Hematopoietic multipotent progenitor cell treated with erythropoietin and hydrocortisone succinate and interleukin-3 and kit ligand, for 15 days (in vitro differentiated cells): Measurements from ENCODE around the gene TXNDC16.

Source experiments
- DNase-seq: peaks from one replicate; pipeline ENCODE4 v3.0.0-alpha.2; 2015; ENCODE audit warnings: low spot score

Gene TXNDC16

DNA sequence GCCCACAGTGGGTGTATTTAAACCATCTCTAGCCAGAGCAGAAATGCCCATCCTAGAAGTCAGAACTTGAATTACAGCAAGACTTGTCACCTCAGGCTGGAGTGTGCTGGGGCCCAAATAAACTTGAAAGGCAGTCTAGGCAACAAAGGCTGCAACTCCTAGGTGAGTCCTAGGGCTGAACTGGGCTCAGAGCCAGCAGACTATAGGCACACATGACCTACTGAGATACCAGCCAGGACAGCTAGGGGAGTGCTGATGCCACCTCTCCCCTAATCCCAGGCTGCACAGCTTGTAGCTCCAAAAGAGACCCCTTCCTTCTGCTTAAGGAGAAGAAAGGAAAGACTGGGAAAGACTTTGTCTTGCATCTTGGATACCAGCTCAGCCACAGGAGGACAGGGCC lies 106.0 kb downstream of the TXNDC16 start:
- peak; percentile 10 for DNase-seq

GRCh38 chr14:52443506-52443905 lies 108.8 kb downstream of the TXNDC16 start:
- no peak for DNase-seq

DNA sequence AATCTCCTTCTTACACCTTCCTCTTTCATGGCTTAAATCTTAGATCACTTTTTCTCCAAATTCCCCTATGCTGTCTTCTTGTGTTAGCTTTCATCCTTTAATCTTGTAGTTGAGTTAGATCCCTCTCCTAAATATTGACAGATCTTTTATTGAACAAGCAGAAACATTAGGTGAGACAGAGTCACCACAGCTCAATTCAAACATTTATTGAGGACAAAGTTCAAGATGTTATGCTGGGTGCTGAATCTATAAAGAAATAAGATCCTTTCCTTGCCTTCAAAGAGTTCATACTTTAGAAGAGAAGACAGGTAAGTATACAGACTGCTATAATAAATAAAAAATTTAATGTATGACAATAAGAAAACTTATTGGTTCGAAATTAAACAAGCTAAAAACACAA lies 109.7 kb downstream of the TXNDC16 start:
- no peak for DNase-seq

DNA sequence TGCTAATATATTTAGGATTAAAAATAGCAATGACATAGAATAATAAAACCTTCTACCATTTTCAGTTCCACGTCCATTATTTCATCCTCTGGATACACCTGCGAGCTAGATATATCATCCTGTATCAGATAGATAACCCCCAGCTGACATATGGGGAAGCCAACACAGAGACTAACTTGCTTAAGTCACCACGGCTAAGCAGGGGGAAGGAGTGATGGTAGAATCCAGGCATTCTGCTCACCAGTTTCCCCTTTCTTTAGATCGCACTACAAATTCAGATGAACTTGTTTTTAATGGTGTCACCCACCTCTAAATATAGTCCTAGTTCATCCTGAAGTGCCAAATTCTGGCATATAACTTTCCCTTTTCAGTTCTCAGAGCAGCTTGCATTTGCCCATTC lies 110.1 kb downstream of the TXNDC16 start:
- DNase-seq, result no peak

- no peak for DNase-seq
Observed at GRCh38 chr14:52439476-52439875, 112.8 kb downstream of the TXNDC16 start.

- no peak for DNase-seq
Observed at GRCh38 chr14:52434955-52435354, 117.3 kb downstream of the TXNDC16 start.

DNA sequence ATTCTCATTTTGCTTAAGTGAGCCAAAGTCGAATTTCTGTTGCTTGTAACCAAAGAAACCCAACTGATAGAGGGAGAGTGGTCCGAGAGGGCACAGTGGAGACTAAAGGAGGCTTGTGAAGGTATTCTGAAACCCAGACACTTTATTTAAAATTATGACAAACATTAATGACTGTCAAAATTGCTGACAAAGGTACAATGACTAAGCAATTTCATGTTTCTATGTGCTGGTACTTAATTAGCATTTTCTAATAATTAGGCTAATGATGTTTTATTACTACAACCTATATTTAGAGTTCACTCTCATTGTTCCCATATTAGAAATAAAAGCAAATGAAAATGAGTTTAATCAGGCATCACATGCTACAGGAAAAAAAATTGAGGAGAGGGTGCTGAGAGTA lies 121.8 kb downstream of the TXNDC16 start:
- peak; percentile 24 for DNase-seq

- no peak for DNase-seq
Observed at GRCh38 chr14:52429451-52429850, 122.9 kb downstream of the TXNDC16 start.

DNA sequence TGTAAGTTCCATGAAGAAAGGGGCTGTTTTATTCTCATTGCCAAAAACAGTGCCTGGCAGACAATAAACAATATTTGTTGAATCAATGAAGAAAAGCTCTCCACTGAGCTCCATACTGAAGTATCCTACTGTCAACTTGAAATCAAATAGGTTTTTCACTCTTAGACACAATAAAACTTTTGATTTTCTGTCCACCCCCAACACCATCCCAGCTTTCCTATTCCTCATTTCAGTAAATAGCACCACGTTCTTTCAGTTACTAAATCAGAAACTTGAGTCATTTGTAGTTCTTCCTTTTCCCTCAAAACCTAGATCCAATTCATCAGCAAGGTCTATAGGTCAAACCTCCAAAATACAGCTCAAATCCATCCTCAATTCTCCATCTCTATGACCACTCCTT lies 124.8 kb downstream of the TXNDC16 start:
- no peak for DNase-seq

DNA sequence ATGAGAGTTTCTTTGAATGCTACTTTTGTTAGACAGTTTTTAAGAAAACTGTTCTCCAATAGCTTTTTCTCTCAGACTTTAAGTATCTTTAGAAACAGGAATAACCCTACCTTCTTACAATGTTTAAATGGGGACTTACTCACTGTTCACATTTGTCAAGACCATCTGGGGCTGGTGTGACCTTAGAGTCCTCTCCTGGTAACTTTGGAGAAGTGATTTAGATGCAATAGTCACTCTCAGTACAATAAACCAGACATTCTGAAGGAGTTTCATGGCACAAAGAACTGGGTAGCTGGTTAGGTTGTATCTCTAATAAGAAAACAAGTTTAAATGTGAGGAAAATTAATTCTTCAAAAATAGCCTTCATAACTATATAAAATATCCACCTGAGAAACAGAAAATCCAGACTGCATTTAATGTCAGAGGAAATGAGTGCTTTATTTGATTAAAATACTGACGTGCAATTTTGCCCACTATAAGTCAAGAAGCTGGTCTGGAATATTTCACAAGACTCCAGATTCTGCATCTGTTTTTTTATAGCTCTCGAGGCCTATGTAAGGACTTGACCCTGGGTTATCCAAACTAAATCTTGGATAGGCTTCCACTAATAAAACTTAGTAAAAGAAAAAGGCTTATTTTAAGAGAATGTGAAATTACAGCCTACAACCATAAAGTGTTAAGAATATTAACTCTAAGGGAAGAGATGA lies 129.5 kb downstream of the TXNDC16 start:
- DNase-seq, result no peak

DNA sequence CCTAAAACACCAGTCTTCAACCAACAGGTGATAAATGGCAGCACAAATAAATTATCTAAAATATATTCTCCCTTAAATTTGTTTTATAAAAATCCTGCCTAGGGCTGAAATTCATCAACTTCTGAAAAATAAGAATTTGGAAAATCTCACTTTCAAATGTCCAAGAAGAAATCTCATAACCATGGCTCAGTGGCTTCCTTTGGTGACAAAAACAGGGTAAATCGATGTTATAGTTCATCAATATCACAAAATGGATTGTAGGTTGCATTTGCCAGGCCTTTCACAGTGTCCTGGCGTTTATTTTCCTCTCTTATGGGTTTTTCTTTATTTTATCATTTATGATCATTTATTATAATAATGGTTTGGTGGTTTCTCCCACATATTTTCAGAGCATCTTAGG lies 135.2 kb downstream of the TXNDC16 start:
- no peak for DNase-seq

DNA sequence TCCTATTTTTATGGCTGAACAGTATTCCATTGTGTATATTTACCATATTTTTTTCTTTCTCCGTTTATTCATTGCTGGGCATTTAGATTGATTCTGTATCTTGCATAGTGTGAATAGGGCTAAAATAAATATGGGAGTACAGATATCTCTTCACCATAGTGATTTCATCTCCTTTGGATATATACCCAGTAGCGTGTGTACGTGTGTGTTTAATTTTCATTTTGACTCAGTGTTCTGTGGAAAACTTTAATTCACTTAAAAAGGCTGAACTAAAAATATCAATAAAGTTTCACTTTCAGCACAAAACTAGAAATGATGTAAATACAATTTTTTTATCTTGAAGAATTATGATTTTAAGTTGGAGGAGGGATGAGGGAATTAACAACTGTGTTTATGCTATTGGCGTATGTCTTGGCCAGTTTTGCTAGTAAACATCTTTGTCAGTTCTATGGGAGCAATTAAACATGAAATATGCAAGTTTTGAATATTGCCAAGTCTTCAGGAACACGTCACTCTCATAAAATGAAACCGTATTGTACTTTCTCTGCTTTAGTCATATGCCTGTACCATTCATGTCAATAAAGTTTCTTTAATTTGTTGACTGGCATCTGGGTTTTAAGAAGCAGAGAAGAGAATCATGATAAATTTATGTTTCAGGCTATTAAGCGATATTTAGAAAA lies 138.4 kb downstream of the TXNDC16 start:
- no peak for DNase-seq

DNA sequence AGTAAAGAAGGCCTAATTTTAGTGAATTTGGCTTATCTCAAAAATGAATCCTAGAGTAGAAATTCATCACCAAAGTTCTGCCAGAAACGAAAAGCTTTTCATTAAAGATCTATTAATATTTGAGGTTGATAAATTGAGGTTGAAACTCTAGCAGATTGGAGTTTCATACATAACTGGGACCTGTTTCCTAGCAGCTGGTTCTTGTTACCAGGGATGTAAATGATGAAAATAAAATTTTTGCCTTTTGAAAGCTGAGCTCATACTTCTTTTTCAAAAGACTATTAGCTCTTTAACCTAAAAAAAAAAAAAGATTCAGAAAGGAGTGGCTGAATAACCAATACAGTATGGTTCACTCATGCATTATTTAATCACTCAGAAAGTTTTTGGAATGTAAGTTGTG lies 139.9 kb downstream of the TXNDC16 start:
- DNase-seq, result no peak

DNA sequence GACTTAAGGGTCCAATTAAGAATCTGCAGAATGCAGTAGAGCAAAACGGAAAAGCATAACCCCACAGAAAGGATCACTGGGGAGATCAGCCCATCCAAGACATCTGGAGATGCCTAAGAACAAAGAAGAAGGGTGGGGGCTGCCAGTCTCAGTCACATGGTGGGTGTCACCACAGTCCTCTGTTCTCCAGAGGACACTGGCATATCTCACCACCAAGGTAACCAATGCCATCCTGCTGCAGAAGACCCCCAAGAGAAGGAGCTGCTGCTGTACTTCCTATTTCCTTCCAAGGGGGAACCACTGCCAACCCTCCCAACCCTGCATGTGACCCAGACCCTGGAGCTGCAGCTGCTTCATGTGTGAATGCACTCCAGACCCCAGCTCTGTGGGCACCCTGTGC lies 147.0 kb downstream of the TXNDC16 start:
- DNase-seq, result no peak

GRCh38 chr14:52402812-52403526 lies 149.3 kb downstream of the TXNDC16 start:
- no peak for DNase-seq

DNA sequence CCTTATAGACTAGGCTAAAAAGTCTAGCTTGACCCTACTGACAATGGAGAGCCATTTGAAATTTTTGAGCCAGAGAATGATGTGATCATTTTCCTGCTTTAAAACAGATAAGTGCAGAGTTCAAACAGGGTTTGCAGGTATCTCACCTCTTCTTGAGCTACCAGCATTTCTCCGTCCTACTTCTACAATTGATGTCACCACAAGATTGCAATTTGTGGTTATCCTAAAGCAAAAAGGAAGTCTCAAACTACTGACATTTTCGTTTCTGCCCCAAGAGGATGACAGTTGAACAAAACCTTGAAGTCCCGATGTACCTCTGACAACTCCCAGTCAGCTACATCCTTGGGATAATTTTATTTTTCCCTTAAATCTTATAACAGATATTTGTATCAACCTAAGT lies 151.5 kb downstream of the TXNDC16 start:
- DNase-seq, result no peak

DNA sequence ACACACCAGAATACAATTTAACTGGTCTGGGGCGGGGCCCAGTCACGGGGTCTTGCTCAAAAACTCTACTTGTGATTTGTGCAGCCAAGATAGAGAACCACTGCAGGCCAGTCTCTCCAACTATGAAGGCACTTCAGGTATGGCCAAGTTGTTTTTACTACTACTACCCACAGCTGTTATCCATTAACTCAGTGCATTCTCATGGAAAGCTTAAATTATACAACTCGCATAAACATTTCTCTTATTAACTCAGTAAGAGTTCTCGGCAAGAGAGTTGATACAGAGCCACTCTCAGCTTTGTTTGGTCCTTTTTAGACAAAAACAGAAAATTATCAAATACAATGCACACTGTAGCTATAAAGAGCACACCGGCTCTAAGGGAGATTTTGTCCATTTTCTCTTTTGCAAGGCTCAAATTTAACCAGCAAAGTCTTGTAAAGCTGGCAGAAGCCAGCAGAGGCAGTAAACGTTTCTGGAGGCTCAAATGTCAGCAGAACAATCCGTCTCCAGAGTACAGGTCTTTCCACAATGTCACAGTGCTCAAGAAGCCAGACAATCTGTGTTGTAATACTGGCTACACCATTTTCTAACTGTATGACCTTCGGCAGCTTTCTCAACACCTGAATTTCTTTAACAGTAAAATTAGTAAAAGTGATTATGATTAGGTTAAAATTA lies 152.2 kb downstream of the TXNDC16 start:
- DNase-seq, result no peak

GRCh38 chr14:52399104-52399503 lies 153.2 kb downstream of the TXNDC16 start:
- DNase-seq, result no peak

DNA sequence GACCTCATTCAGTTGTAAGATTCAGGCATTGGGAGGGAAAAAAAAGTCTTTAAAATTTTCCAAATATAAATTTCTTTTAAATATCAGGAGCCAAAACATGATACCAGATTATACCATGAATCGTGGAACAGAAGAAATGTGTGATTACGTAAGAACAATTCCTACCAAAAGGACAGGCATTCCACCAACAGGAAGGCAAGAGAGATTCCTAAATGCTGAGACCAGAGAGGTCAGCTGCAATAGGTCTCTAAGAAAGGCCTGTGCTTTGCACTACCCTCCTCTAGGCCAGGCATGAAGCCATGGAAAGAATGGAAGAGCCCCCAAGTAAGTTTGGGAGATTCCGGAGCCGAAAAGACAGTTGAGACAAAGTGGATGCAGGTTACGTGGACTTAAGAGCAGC lies 154.5 kb downstream of the TXNDC16 start:
- no peak for DNase-seq

- no peak for DNase-seq
Observed at GRCh38 chr14:52395728-52396127, 156.6 kb downstream of the TXNDC16 start.

DNA sequence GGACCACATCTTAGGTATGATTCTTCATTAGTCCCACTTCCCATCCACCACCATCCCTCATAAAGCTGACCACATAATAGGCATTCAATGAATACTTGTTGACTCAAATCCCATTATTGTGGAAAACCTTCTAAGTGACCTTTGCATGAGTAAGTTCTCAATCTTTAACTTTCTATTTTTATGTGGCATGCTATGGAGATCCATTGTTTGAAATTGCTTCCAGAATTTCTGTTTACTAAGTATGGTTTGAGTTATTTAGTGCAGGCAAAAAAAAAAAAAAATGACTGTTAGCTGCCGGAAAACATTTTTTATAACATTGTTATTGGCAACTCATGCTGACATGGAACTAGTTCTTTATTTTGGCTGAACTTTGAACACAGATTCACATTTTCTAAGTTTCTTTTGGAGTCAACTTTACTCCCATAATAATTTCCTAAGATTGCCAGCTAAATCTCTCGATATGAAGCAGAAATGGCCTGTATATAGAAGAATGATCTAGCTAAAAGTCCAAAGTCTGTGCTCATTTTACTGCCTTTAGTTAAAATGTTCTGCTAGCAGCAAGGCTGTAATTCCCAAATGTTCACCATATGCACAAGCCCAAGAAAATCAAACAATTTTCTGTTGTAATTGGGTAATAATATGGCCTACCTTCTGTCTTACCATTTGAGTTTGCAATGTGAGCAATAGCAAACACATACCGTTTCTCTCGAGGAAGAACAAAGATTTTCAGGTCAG lies 160.3 kb downstream of the TXNDC16 start:
- DNase-seq, result no peak
